Loucy (cell line): ENCODE data around the gene TOMM20.
"Not testable (repeated sequence)": the region's sequence is repeated elsewhere in the genome, so short reads cannot be mapped to it uniquely, and the experiment has no call there.

Experiments
- H2AFZ ChIP-seq: fragments of 200-600 bp; sonication (generic); 2 replicates; pipeline ENCODE4 v1.6.0; 2016; ENCODE audit warnings: antibody characterized with exemption, mild to moderate bottlenecking, low read length, moderate library complexity
- H3F3A ChIP-seq: fragments of 200-600 bp; 2 replicates; pipeline ENCODE4 v1.6.0; 2016; ENCODE audit warnings: antibody characterized with exemption, low read depth, mild to moderate bottlenecking
- H3K27me3 ChIP-seq: fragments of 200-600 bp; sonication (generic); 2 replicates; pipeline ENCODE4 v1.6.1; 2014; ENCODE audit warnings: low read length, mild to moderate bottlenecking; ENCODE audit not compliant: insufficient read depth, poor library complexity, severe bottlenecking
- H3K36me3 ChIP-seq: fragments of 200-600 bp; sonication (generic); 2 replicates; pipeline ENCODE4 v1.6.1; 2016; ENCODE audit warnings: low read length; ENCODE audit not compliant: insufficient read depth
- H3K4me1 ChIP-seq: fragments of 200-600 bp; sonication (generic); 2 replicates; pipeline ENCODE4 v1.5.1; 2014; ENCODE audit warnings: low read length, mild to moderate bottlenecking; ENCODE audit not compliant: insufficient read depth, poor library complexity, severe bottlenecking
- H3K4me2 ChIP-seq: fragments of 200-600 bp; sonication (generic); 2 replicates; pipeline ENCODE4 v1.6.0; 2014; ENCODE audit warnings: antibody characterized with exemption, low read length, low read depth, mild to moderate bottlenecking; ENCODE audit not compliant: poor library complexity, severe bottlenecking
- H3K4me3 ChIP-seq: fragments of 200-600 bp; sonication (generic); 2 replicates; pipeline ENCODE4 v1.5.1; 2014; ENCODE audit warnings: low read length, mild to moderate bottlenecking, mixed read lengths; ENCODE audit not compliant: poor library complexity, severe bottlenecking
- H3K79me2 ChIP-seq: fragments of 200-600 bp; sonication (generic); 2 replicates; pipeline ENCODE4 v1.6.1; 2014; ENCODE audit warnings: low read length; ENCODE audit not compliant: insufficient read depth
- H3K9ac ChIP-seq: fragments of 200-600 bp; sonication (generic); 2 replicates; pipeline ENCODE4 v1.6.0; 2014; ENCODE audit warnings: mild to moderate bottlenecking, low read depth, low read length, moderate library complexity; ENCODE audit not compliant: poor library complexity, severe bottlenecking
- H3K9me2 ChIP-seq: fragments of 200-600 bp; sonication (generic); replicated peaks from 2 replicates; pipeline ENCODE4 v1.6.1; 2016; ENCODE audit warnings: low read depth, low read length, mixed read lengths
- H3K9me3 ChIP-seq: fragments of 200-600 bp; sonication (generic); 2 replicates; pipeline ENCODE4 v1.6.1; 2014; ENCODE audit warnings: mild to moderate bottlenecking, antibody characterized with exemption, low read length, low read depth; ENCODE audit not compliant: insufficient read depth
- H4K20me1 ChIP-seq: fragments of 200-600 bp; sonication (generic); 2 replicates; pipeline ENCODE4 v1.6.0; 2014; ENCODE audit warnings: antibody characterized with exemption, low read length, mild to moderate bottlenecking; ENCODE audit not compliant: insufficient read depth, poor library complexity, severe bottlenecking
- EZH2phosphoT487 ChIP-seq: fragments of 200-600 bp; IDR thresholded peaks from 2 replicates; pipeline ENCODE4 v1.6.1; 2018; ENCODE audit warnings: antibody characterized with exemption, mild to moderate bottlenecking, moderate library complexity, borderline replicate concordance
- TF ChIP-seq, protein P1 (sequence below): fragments of 200-600 bp; sonication (generic); conservative IDR thresholded peaks from 2 replicates; pipeline ENCODE4 v1.5.1; 2014; ENCODE audit warnings: mild to moderate bottlenecking, antibody characterized with exemption, low read length

The TOMM20 gene

DNA sequence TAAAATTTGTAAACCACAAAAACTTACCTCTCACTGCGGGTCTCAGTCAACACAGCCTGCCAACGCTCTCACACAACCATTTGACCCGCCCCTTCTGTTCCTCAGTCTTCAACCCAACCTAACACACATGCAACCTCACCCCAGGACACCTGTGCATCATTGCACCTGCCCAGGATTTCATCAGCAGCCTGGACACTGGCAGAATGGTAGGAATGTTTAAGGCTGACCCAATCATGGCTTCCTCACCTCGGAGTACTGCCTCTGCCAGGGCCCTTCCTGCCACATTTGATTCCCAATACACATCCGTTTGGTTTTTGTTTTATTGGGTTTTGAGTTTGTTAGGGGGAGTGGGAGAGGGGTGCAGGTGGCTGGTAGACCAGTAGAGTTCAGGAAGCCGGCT, 40.7 kb downstream of the TOMM20 start:
- no peak overlapping the region for H2AFZ ChIP-seq
- no peak overlapping the region for H3K4me3 ChIP-seq
- no peak overlapping the region for H3K4me2 ChIP-seq
- H3K36me3 ChIP-seq: no peaks in the 10 kb centered on the region
- H3K4me1 ChIP-seq: peaks cover 12% of the 10 kb centered on the region
- no peaks in the 10 kb centered on the region for H3K9me2 ChIP-seq
- no peaks in the 10 kb centered on the region for H3K9me3 ChIP-seq
- no peak for TF ChIP-seq EZH2phosphoT487
- TF ChIP-seq, protein P1, sequence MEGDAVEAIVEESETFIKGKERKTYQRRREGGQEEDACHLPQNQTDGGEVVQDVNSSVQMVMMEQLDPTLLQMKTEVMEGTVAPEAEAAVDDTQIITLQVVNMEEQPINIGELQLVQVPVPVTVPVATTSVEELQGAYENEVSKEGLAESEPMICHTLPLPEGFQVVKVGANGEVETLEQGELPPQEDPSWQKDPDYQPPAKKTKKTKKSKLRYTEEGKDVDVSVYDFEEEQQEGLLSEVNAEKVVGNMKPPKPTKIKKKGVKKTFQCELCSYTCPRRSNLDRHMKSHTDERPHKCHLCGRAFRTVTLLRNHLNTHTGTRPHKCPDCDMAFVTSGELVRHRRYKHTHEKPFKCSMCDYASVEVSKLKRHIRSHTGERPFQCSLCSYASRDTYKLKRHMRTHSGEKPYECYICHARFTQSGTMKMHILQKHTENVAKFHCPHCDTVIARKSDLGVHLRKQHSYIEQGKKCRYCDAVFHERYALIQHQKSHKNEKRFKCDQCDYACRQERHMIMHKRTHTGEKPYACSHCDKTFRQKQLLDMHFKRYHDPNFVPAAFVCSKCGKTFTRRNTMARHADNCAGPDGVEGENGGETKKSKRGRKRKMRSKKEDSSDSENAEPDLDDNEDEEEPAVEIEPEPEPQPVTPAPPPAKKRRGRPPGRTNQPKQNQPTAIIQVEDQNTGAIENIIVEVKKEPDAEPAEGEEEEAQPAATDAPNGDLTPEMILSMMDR: no peak
- no peaks in the 10 kb centered on the region for H3K27me3 ChIP-seq
- no peaks in the 10 kb centered on the region for H3K79me2 ChIP-seq
- H3K9ac ChIP-seq: no peak overlapping the region
- no peaks in the 10 kb centered on the region for H4K20me1 ChIP-seq
- H3F3A ChIP-seq: no peaks in the 10 kb centered on the region

DNA sequence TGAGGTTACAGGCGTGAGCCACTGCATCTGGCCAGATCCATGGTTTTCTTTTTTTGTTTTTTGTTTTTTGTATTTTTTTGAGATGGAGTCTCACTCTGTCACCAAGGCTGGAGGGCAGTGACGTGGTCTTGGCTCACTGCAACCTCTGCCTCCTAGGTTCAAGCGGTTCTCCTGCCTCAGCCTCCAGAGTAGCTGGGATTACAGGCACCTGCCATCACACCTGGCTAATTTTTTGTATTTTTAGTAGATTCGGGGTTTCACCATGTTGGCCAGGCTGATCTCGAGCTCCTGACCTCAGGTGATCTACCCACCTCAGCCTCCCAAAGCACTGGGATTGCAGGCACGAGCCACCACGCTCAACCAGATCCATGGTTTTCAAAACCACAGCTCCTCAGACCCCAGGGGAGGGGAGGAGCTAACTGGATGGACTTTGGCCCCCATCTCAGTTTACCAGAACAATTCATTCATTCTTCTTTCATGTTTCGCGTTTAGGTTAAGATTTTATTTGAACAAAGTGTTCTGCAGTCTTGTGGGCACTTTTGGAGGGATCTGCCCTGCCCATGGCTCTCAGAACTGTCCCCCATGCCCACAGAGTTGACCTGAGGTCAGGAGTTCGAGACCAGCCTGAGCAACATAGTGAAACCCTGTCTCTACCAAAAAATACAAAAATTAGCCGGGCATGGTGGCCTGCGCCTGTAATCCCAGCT, 43.1 kb downstream of the TOMM20 start:
- H3K4me2 ChIP-seq, H3K9me2 ChIP-seq, H3K79me2 ChIP-seq, H4K20me1 ChIP-seq, H3K4me3 ChIP-seq, H3K9me3 ChIP-seq, H2AFZ ChIP-seq, H3F3A ChIP-seq, H3K36me3 ChIP-seq, H3K27me3 ChIP-seq, H3K9ac ChIP-seq: not testable (repeated sequence)
- peaks cover 21% of the 10 kb centered on the region for H3K4me1 ChIP-seq

DNA sequence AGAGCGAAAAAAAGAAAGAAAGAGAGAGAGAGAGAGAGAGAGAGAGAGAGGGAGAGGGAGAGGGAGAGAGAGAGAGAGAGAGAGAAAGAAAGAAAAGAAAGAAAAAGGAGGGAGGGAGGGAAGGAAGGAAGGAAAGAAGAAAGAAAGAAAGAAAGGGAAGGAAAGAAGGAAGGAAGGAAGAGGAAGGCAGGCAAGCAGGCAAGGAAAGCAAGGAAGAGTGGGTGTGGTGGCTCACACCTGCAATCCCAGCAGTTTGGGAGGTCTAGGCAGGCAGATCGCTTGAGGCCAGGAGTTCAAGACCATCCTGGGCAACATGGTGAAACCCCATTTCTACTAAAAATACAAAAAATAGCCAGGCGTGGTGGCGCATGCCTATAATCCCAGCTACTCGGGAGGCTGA, 47.8 kb downstream of the TOMM20 start:
- not testable (repeated sequence) for H3F3A ChIP-seq, H3K9me3 ChIP-seq, H3K4me2 ChIP-seq, H3K79me2 ChIP-seq, H3K27me3 ChIP-seq, H3K36me3 ChIP-seq, H3K9ac ChIP-seq, H3K9me2 ChIP-seq, H4K20me1 ChIP-seq, H2AFZ ChIP-seq, H3K4me3 ChIP-seq
- H3K4me1 ChIP-seq: peaks cover 38% of the 10 kb centered on the region

DNA sequence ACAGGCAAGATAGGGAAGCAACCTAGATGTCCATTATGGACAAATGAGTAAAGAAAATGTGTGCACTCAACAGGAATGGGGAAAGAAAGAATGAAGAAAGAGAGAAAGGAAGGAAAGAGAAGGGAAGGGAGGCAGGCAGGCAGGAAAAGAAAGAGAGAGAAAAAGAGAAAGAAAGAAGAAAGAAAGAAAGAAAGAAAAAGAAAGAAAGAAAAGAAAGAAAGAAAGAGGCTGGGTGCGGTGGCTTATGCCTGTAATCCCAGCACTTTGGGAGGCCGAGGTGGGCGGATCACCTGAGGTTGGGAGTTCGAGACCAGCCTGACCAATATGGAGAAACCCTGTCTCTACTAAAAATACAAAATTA, 48.4 kb downstream of the TOMM20 start:
- H4K20me1 ChIP-seq, H2AFZ ChIP-seq, H3K4me3 ChIP-seq, H3K9me2 ChIP-seq, H3K79me2 ChIP-seq, H3K4me2 ChIP-seq, H3K9me3 ChIP-seq, H3F3A ChIP-seq, H3K36me3 ChIP-seq, H3K27me3 ChIP-seq: not testable (repeated sequence)
- H3K4me1 ChIP-seq: peaks cover 38% of the 10 kb centered on the region
- H3K9ac ChIP-seq: peak overlapping the region; percentile 42
